Astrocyte of the cerebellum (primary cell): ENCODE data around the gene RBM28.

Source experiments
- DNase-seq: peaks from one replicate; pipeline ENCODE4 v3.0.0-alpha.2; 2011; ENCODE audit warnings: low read depth
- H3K4me3 ChIP-seq: 2 replicates; pipeline ENCODE4 v1.5.1; 2011; ENCODE audit warnings: mild to moderate bottlenecking, low read depth, low read length, moderate library complexity
- CTCF ChIP-seq: IDR thresholded peaks from 2 replicates; pipeline ENCODE4 v1.5.1; 2012; ENCODE audit warnings: low read length, low read depth, moderate library complexity, mild to moderate bottlenecking; ENCODE audit errors: missing control alignments
- in situ Hi-C: cut with HindIII; loops from 2 replicates; pipeline ENCODE4 v1.10.0; 2017; ENCODE audit warnings: low sequenced_read_pairs

The RBM28 gene

GRCh38 chr7:128274246-128274883 lies 69.3 kb downstream of the RBM28 start:
- DNase-seq = no peak
- in situ Hi-C loops = loop anchor here (10.0 kb wide), 1 partner anchor 60 kb away; no protein-coding TSS in a partner anchor
- TF ChIP-seq CTCF = no peak
- no peak overlapping the region for H3K4me3 ChIP-seq

- no peak for DNase-seq
- peak overlapping the region; percentile 30 for H3K4me3 ChIP-seq
- TF ChIP-seq CTCF = no peak
- in situ Hi-C loops = loop anchor here (10.0 kb wide), 1 partner anchor 63 kb away; no protein-coding TSS in a partner anchor
Measured at GRCh38 chr7:128271942-128272481, 71.7 kb downstream of the RBM28 start.

GRCh38 chr7:128271471-128271941 lies 72.2 kb downstream of the RBM28 start:
- DNase-seq = no peak

GRCh38 chr7:128270826-128271272 lies 72.9 kb downstream of the RBM28 start:
- DNase-seq = no peak
- in situ Hi-C loops = loop anchor here (10.0 kb wide), 1 partner anchor 64 kb away; no protein-coding TSS in a partner anchor
- TF ChIP-seq CTCF = peak; percentile 29
- no peak overlapping the region for H3K4me3 ChIP-seq

More at GRCh38 chr7:128271471-128271941, 72.2 kb downstream of the RBM28 start:
- H3K4me3 ChIP-seq = peak overlapping the region; percentile 30
- in situ Hi-C loops = loop anchor here (10.0 kb wide), 1 partner anchor 63 kb away; no protein-coding TSS in a partner anchor
- no peak for TF ChIP-seq CTCF

- in situ Hi-C loops = no loop called here
- H3K4me3 ChIP-seq = no peak overlapping the region
- TF ChIP-seq CTCF = no peak
- DNase-seq = no peak
Measured at GRCh38 chr7:128268233-128268632, 75.5 kb downstream of the RBM28 start.

GRCh38 chr7:128267595-128267924 lies 76.1 kb downstream of the RBM28 start:
- peak overlapping the region; percentile 17 for H3K4me3 ChIP-seq
- in situ Hi-C loops = no loop called here
- peak; percentile 2 for TF ChIP-seq CTCF
- DNase-seq = peak; percentile 9
